ENCODE results near the gene ATP8B1. TPM values are rescaled to one million over a fixed set of nuclear protein-coding genes. Genes with fewer than 3 reads are reported as not detected.

ATP8B1 gene
- total RNA-seq, 1 experiment from 2014 or later: 15.9 TPM

DNA sequence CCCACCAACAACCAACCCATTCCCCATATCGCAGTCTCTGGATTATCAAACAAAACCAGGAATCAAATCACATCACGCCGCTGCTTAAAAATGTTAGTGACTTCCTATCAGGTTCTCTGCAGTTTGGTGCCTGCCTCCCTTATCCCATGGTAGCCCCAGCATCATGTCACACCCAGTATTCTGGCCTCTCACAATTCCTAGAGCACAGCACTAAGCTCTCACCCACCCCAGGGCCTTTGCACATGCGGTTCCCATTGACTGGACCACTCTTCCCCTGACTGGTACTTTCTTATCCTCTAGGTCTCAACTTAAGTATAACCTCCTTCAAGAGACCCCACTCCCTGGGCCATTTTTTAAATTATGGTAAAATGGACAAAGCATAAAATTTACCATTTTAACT is 12.8 kb downstream of the ATP8B1 start:
- Histone ChIP-seq H3K4me2 (ENCODE audit: low read length) (peak overlapping the region; percentile 78), H3K27ac (ENCODE audit: low read depth, low read length) (no peak overlapping the region), H3K79me2 (ENCODE audit: insufficient read depth, low read length) (peaks cover 36% of the 10 kb centered on the region)

More for the DNA sequence above, 12.8 kb downstream of the ATP8B1 start:
- Histone ChIP-seq H3K27me3 (ENCODE audit: insufficient read depth, low read length) (no peaks in the 10 kb centered on the region), H4K20me1 (ENCODE audit: insufficient read depth) (no peaks in the 10 kb centered on the region), H3K9me3 (ENCODE audit: control insufficient read depth in 1 of 2, insufficient read depth in 1 of 2, low read depth in 1 of 2, low read length in 2 of 2) (no peaks in the 10 kb centered on the region), H3K4me1 (ENCODE audit: control insufficient read depth in 1 of 2, insufficient read depth in 2 of 2, low read length in 2 of 2) (peaks cover 39 to 63% of the 10 kb centered on the region in 2 experiments), H3K36me3 (ENCODE audit: control insufficient read depth in 1 of 2, insufficient read depth in 2 of 2, low read length in 2 of 2) (no peaks in the 10 kb centered on the region), H3K9me2 (ENCODE audit: insufficient read depth) (no peaks in the 10 kb centered on the region), H3K9ac (ENCODE audit: low read length) (no peak overlapping the region), H2AFZ (ENCODE audit: low read depth, low read length, poor library complexity, severe bottlenecking) (no peak overlapping the region), H3K4me3 (replicated peaks in 1 of 2; ENCODE audit: low read depth in 1 of 2, low read length in 2 of 2) (no peak overlapping the region)
- ATAC-seq (no peak), DNase-seq (ENCODE audit: low read depth, low spot score) (no peak)
- RAD21 ChIA-PET (ENCODE audit: low non-redundant PET in 1 of 2, low total read pairs in 2 of 2, uncharacterized antibody in 2 of 2, unreplicated experiment in 2 of 2): no interaction called here
- TF ChIP-seq ELF1 (IDR thresholded peaks at IDR 0.05; ENCODE audit: borderline replicate concordance, low read depth) (no peak), SRF (IDR thresholded peaks at IDR 0.05; ENCODE audit: low read depth) (no peak), YY1 (IDR thresholded peaks at IDR 0.05; ENCODE audit: extremely low read depth, insufficient replicate concordance, low read depth, low read length) (no peak), ZFX (IDR thresholded peaks at IDR 0.05) (no peak), SP1 (IDR thresholded peaks at IDR 0.05; ENCODE audit: low read depth) (no peak), FOSL1 (IDR thresholded peaks at IDR 0.05; ENCODE audit: low read depth) (no peak), EZH2phosphoT487 (IDR thresholded peaks at IDR 0.05; ENCODE audit: borderline replicate concordance) (no peak), TCF7L2 (IDR thresholded peaks at IDR 0.05; ENCODE audit: borderline replicate concordance, extremely low read depth, insufficient read depth, insufficient read length) (no peak), RAD21 (IDR thresholded peaks at IDR 0.05; ENCODE audit: low read depth) (no peak), MAX (IDR thresholded peaks at IDR 0.05) (no peak), POLR2A (IDR thresholded peaks at IDR 0.05; ENCODE audit: borderline replicate concordance, extremely low read depth, insufficient read depth, insufficient read length) (no peak), ZNF274 (IDR thresholded peaks at IDR 0.05; ENCODE audit: low read depth, low read length) (no peak), EZH2 (IDR thresholded peaks at IDR 0.05) (no peak)
- TF ChIP-seq, protein P1, sequence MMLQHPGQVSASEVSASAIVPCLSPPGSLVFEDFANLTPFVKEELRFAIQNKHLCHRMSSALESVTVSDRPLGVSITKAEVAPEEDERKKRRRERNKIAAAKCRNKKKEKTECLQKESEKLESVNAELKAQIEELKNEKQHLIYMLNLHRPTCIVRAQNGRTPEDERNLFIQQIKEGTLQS (IDR thresholded peaks at IDR 0.05): no peak
- TF ChIP-seq, protein P2, sequence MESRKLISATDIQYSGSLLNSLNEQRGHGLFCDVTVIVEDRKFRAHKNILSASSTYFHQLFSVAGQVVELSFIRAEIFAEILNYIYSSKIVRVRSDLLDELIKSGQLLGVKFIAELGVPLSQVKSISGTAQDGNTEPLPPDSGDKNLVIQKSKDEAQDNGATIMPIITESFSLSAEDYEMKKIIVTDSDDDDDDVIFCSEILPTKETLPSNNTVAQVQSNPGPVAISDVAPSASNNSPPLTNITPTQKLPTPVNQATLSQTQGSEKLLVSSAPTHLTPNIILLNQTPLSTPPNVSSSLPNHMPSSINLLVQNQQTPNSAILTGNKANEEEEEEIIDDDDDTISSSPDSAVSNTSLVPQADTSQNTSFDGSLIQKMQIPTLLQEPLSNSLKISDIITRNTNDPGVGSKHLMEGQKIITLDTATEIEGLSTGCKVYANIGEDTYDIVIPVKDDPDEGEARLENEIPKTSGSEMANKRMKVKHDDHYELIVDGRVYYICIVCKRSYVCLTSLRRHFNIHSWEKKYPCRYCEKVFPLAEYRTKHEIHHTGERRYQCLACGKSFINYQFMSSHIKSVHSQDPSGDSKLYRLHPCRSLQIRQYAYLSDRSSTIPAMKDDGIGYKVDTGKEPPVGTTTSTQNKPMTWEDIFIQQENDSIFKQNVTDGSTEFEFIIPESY (IDR thresholded peaks at IDR 0.05; ENCODE audit: extremely low read depth, insufficient replicate concordance, low read length): no peak
- TF ChIP-seq, protein P3, sequence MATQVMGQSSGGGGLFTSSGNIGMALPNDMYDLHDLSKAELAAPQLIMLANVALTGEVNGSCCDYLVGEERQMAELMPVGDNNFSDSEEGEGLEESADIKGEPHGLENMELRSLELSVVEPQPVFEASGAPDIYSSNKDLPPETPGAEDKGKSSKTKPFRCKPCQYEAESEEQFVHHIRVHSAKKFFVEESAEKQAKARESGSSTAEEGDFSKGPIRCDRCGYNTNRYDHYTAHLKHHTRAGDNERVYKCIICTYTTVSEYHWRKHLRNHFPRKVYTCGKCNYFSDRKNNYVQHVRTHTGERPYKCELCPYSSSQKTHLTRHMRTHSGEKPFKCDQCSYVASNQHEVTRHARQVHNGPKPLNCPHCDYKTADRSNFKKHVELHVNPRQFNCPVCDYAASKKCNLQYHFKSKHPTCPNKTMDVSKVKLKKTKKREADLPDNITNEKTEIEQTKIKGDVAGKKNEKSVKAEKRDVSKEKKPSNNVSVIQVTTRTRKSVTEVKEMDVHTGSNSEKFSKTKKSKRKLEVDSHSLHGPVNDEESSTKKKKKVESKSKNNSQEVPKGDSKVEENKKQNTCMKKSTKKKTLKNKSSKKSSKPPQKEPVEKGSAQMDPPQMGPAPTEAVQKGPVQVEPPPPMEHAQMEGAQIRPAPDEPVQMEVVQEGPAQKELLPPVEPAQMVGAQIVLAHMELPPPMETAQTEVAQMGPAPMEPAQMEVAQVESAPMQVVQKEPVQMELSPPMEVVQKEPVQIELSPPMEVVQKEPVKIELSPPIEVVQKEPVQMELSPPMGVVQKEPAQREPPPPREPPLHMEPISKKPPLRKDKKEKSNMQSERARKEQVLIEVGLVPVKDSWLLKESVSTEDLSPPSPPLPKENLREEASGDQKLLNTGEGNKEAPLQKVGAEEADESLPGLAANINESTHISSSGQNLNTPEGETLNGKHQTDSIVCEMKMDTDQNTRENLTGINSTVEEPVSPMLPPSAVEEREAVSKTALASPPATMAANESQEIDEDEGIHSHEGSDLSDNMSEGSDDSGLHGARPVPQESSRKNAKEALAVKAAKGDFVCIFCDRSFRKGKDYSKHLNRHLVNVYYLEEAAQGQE (IDR thresholded peaks at IDR 0.05; ENCODE audit: low read depth): no peak
- POLR2A ChIA-PET: no interaction called here
- BruUV-seq (replicated peaks): no TSS peak
- intact Hi-C loops (cut with micrococcal nuclease): no loop called here
- CTCF ChIA-PET: no interaction called here

Data from HCT116 (cell line).